Measurements from ENCODE around the gene ASB2. TPM values are rescaled to one million over a fixed set of nuclear protein-coding genes. Genes with fewer than 3 reads are reported as not detected.

The ASB2 gene
- total RNA-seq, 1 experiment from 2014 or later, result not detected

GRCh38 chr14:93943930-93944329 is 32.4 kb downstream of the ASB2 start:
- Mint-ChIP-seq H3K27me3 (ENCODE audit: insufficient read depth, unreplicated experiment) (no peaks in the 10 kb centered on the region), H3K9me3 (ENCODE audit: unreplicated experiment) (no peaks in the 10 kb centered on the region), H3K27ac (ENCODE audit: unreplicated experiment) (no peak overlapping the region), H3K4me3 (ENCODE audit: unreplicated experiment) (no peak overlapping the region), H3K36me3 (ENCODE audit: insufficient read depth, unreplicated experiment) (no peaks in the 10 kb centered on the region), H3K4me1 (ENCODE audit: low read depth, unreplicated experiment) (no peaks in the 10 kb centered on the region)
- Histone ChIP-seq H3K9me3 (no peaks in the 10 kb centered on the region), H3K4me1 (peaks cover 14% of the 10 kb centered on the region), H3K27me3 (replicated peaks; ENCODE audit: control insufficient read depth, insufficient read depth, low read length) (no peaks in the 10 kb centered on the region), H3K4me3 (ENCODE audit: low read depth, low read length) (no peak overlapping the region), H3K36me3 (ENCODE audit: control insufficient read depth, insufficient read depth, low read length) (no peaks in the 10 kb centered on the region)
- CTCF ChIA-PET, result no interaction called here
- TF ChIP-seq CTCF (IDR thresholded peaks at IDR 0.05; ENCODE audit: insufficient read depth in 1 of 2, low read depth in 1 of 2, low read length in 1 of 2, severe bottlenecking in 1 of 2, unreplicated experiment in 1 of 2), result no peak
- no TSS peak for BruUV-seq (replicated peaks)
- intact Hi-C loops (cut with micrococcal nuclease; ENCODE audit: unreplicated experiment), result no loop called here
- DNase-seq, result no peak
- POLR2A ChIA-PET, result no interaction called here

GRCh38 chr14:93943052-93943451 is 33.3 kb downstream of the ASB2 start:
- Mint-ChIP-seq H3K4me3 (ENCODE audit: unreplicated experiment) (no peak overlapping the region), H3K9me3 (ENCODE audit: unreplicated experiment) (no peaks in the 10 kb centered on the region), H3K27me3 (ENCODE audit: insufficient read depth, unreplicated experiment) (no peaks in the 10 kb centered on the region), H3K4me1 (ENCODE audit: low read depth, unreplicated experiment) (no peaks in the 10 kb centered on the region), H3K36me3 (ENCODE audit: insufficient read depth, unreplicated experiment) (no peaks in the 10 kb centered on the region), H3K27ac (ENCODE audit: unreplicated experiment) (no peak overlapping the region)
- ChIA-PET POLR2A (no interaction called here), CTCF (no interaction called here)
- H3K27me3 ChIP-seq (replicated peaks; ENCODE audit: control insufficient read depth, insufficient read depth, low read length), result no peaks in the 10 kb centered on the region
- intact Hi-C loops (cut with micrococcal nuclease; ENCODE audit: unreplicated experiment), result no loop called here
- no peak for DNase-seq
- peaks cover 14% of the 10 kb centered on the region for H3K4me1 ChIP-seq
- no peak overlapping the region for H3K4me3 ChIP-seq (ENCODE audit: low read depth, low read length)
- no peaks in the 10 kb centered on the region for H3K9me3 ChIP-seq
- TF ChIP-seq CTCF (IDR thresholded peaks at IDR 0.05; ENCODE audit: insufficient read depth in 1 of 2, low read depth in 1 of 2, low read length in 1 of 2, severe bottlenecking in 1 of 2, unreplicated experiment in 1 of 2), result no peak
- no TSS peak for BruUV-seq (replicated peaks)
- H3K36me3 ChIP-seq (ENCODE audit: control insufficient read depth, insufficient read depth, low read length), result no peaks in the 10 kb centered on the region

- no TSS peak for BruUV-seq (replicated peaks)
- no peaks in the 10 kb centered on the region for H3K4me1 Mint-ChIP-seq (ENCODE audit: low read depth, unreplicated experiment)
- no peak for TF ChIP-seq CTCF (IDR thresholded peaks at IDR 0.05; ENCODE audit: insufficient read depth in 1 of 2, low read depth in 1 of 2, low read length in 1 of 2, severe bottlenecking in 1 of 2, unreplicated experiment in 1 of 2)
- no peak overlapping the region for H3K4me3 Mint-ChIP-seq (ENCODE audit: unreplicated experiment)
- Histone ChIP-seq H3K4me1 (peaks cover 8% of the 10 kb centered on the region), H3K9me3 (no peaks in the 10 kb centered on the region), H3K27me3 (replicated peaks; ENCODE audit: control insufficient read depth, insufficient read depth, low read length) (no peaks in the 10 kb centered on the region), H3K4me3 (ENCODE audit: low read depth, low read length) (no peak overlapping the region), H3K36me3 (ENCODE audit: control insufficient read depth, insufficient read depth, low read length) (no peaks in the 10 kb centered on the region)
- no peak for DNase-seq
- no peaks in the 10 kb centered on the region for H3K9me3 Mint-ChIP-seq (ENCODE audit: unreplicated experiment)
- ChIA-PET POLR2A (no interaction called here), CTCF (no interaction called here)
- intact Hi-C loops (cut with micrococcal nuclease; ENCODE audit: unreplicated experiment), result no loop called here
- no peaks in the 10 kb centered on the region for H3K36me3 Mint-ChIP-seq (ENCODE audit: insufficient read depth, unreplicated experiment)
- H3K27me3 Mint-ChIP-seq (ENCODE audit: insufficient read depth, unreplicated experiment), result no peaks in the 10 kb centered on the region
- no peak overlapping the region for H3K27ac Mint-ChIP-seq (ENCODE audit: unreplicated experiment)
Observed at GRCh38 chr14:93941293-93941910, 35.0 kb downstream of the ASB2 start.
